ENCODE results near the gene AMN1. TPM values are rescaled to one million over a fixed set of nuclear protein-coding genes. Genes with fewer than 3 reads are reported as not detected.

Gene AMN1
- total RNA-seq, 1 experiment from 2014 or later, result 10.1 TPM

GRCh38 chr12:31631023-31631724, 97.6 kb downstream of the AMN1 start:
- no peak for DNase-seq (ENCODE audit: low read depth)

GRCh38 chr12:31629756-31630732, 98.8 kb downstream of the AMN1 start:
- peak; percentile 19 for DNase-seq (ENCODE audit: low read depth)

- no peak for DNase-seq (ENCODE audit: low read depth)
These were observed 101.3 kb downstream of the AMN1 start for GRCh38 chr12:31627456-31628054.

GRCh38 chr12:31626270-31626995, 102.4 kb downstream of the AMN1 start:
- DNase-seq (ENCODE audit: low read depth), result no peak

- DNase-seq (ENCODE audit: low read depth), result no peak
These were observed 106.8 kb downstream of the AMN1 start for GRCh38 chr12:31622038-31622437.

Other genes starting within 250 kb of the AMN1 start
- gene DENND5B, start 137.9 kb downstream of the AMN1 start, total RNA-seq (2014; rRNA removed; shearing (Covaris generic)), result 13.2 and 18.1 TPM in 2 replicates
- gene ETFBKMT, start 69.3 kb downstream of the AMN1 start, total RNA-seq (2014; rRNA removed; shearing (Covaris generic)), result 1.0 and 1.4 TPM in 2 replicates
- 12.1 and 15.5 TPM in 2 replicates for gene RESF1, start 230.4 kb upstream of the AMN1 start, total RNA-seq (2014; rRNA removed; shearing (Covaris generic))